ENCODE measurements around the gene DNAJB6. TPM values are rescaled to one million over a fixed set of nuclear protein-coding genes. Genes with fewer than 3 reads are reported as not detected.

Gene DNAJB6
- total RNA-seq, 4 donors from 2014 or later, result 63.5 to 125 (median 107) TPM

DNA sequence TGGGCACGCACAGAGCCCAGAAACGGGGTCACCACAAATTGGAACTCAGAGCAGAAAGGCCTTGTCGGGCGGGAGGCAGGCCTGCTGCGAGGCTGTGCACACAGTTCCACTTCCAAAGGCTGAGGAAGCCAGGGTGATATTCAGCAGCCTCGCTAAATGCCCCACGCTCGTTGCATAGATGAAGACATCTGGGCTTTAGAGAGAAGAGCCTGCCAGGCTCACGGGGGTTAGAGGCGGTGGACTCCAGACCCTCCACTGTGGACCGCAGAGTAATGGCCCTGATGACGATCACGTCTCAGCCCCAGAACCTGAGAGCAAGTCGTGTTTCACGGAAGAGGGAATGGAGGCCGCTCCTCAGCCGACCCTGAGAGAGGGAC is 104.2 kb downstream of the DNAJB6 start:
- Histone ChIP-seq H3K4me3 (no peak overlapping the region), H3K36me3 (no peaks in the 10 kb centered on the region), H3K9me3 (no peaks in the 10 kb centered on the region), H3K27ac (no peak overlapping the region), H3K27me3 (no peaks in the 10 kb centered on the region), H3K4me1 (no peaks in the 10 kb centered on the region)
- TF ChIP-seq POLR2A (IDR thresholded peaks at IDR 0.05), result no peak
- TF ChIP-seq, protein P1, sequence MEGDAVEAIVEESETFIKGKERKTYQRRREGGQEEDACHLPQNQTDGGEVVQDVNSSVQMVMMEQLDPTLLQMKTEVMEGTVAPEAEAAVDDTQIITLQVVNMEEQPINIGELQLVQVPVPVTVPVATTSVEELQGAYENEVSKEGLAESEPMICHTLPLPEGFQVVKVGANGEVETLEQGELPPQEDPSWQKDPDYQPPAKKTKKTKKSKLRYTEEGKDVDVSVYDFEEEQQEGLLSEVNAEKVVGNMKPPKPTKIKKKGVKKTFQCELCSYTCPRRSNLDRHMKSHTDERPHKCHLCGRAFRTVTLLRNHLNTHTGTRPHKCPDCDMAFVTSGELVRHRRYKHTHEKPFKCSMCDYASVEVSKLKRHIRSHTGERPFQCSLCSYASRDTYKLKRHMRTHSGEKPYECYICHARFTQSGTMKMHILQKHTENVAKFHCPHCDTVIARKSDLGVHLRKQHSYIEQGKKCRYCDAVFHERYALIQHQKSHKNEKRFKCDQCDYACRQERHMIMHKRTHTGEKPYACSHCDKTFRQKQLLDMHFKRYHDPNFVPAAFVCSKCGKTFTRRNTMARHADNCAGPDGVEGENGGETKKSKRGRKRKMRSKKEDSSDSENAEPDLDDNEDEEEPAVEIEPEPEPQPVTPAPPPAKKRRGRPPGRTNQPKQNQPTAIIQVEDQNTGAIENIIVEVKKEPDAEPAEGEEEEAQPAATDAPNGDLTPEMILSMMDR (IDR thresholded peaks at IDR 0.05), result no peak
- no peak for DNase-seq
- intact Hi-C loops (cut with DNase I; ENCODE audit: low total_unique reads), result no loop called here

DNA sequence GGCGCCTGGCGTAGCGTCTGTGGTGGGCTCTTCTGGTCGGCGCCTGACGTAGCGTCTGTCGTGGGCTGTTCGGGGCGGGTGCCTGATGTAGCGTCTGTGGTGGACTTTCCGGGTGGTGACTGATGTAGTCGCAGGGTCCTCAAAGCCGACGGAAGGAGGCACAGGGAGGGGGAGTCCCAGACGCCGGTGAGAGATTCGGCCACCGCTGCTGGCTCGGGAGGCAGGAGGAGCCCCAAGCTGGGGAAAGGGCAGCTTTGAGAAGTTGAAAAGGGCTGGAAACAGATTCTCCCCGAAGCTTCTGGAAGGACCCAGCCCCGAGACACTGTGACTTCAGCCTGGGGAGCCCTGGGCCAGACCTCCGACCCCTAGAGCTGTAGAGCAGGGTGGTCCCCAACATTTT is 105.7 kb downstream of the DNAJB6 start:
- no peaks in the 10 kb centered on the region for H3K27me3 ChIP-seq
- H3K27ac ChIP-seq, result no peak overlapping the region
- no peaks in the 10 kb centered on the region for H3K36me3 ChIP-seq
- H3K4me3 ChIP-seq, result no peak overlapping the region
- DNase-seq, result no peak
- H3K4me1 ChIP-seq, result no peaks in the 10 kb centered on the region
- TF ChIP-seq, protein P1 (IDR thresholded peaks at IDR 0.05), result no peak
- no peak for TF ChIP-seq POLR2A (IDR thresholded peaks at IDR 0.05)
- intact Hi-C loops (cut with DNase I; ENCODE audit: low total_unique reads), result no loop called here
- no peaks in the 10 kb centered on the region for H3K9me3 ChIP-seq

DNA sequence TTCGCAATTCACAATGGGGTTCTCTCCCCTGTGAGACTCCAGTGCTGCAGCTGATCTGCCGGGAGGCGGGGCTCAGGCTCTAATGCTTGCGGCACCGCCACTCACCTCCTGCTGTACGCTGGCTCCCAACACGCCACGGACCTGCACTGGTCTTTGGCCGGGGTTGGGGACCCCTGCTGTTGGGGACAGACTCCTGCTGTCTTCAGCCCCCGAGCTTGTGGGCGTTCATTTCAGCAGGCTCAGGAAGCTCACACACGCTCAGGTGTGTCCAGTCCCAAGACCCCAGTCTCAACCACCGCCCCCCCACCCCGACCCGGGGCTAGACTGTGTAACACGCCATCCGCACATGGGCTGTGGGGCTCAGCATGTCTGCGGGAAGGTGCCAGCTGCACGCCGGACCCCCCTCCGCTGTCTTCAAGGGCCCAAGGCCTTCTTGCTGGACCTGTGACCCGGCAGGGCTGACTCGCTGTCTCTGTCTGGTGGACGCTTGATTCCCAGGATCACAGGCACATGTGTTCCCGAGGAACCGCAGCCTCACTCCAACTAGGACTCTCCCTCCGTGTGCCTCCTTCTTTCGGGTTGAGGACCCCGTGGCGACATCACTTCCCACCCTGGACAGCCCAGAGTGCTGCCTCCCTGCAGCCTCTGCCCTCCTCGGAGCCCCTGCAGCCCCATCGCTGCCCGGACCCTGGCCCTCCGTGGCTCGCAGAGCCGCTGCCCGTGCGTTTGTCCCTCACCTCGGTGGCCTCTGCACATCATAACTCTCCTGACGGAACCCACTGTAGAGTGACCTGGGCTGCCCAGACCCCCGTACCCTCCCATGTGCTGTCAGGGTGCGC is 106.4 kb downstream of the DNAJB6 start:
- Histone ChIP-seq H3K36me3 (no peaks in the 10 kb centered on the region), H3K27ac (no peak overlapping the region), H3K27me3 (no peaks in the 10 kb centered on the region), H3K9me3 (no peaks in the 10 kb centered on the region), H3K4me3 (no peak overlapping the region), H3K4me1 (no peaks in the 10 kb centered on the region)
- TF ChIP-seq, protein P1 (IDR thresholded peaks at IDR 0.05), result no peak
- TF ChIP-seq POLR2A (IDR thresholded peaks at IDR 0.05), result no peak
- intact Hi-C loops (cut with DNase I; ENCODE audit: low total_unique reads), result no loop called here
- DNase-seq, result no peak

DNA sequence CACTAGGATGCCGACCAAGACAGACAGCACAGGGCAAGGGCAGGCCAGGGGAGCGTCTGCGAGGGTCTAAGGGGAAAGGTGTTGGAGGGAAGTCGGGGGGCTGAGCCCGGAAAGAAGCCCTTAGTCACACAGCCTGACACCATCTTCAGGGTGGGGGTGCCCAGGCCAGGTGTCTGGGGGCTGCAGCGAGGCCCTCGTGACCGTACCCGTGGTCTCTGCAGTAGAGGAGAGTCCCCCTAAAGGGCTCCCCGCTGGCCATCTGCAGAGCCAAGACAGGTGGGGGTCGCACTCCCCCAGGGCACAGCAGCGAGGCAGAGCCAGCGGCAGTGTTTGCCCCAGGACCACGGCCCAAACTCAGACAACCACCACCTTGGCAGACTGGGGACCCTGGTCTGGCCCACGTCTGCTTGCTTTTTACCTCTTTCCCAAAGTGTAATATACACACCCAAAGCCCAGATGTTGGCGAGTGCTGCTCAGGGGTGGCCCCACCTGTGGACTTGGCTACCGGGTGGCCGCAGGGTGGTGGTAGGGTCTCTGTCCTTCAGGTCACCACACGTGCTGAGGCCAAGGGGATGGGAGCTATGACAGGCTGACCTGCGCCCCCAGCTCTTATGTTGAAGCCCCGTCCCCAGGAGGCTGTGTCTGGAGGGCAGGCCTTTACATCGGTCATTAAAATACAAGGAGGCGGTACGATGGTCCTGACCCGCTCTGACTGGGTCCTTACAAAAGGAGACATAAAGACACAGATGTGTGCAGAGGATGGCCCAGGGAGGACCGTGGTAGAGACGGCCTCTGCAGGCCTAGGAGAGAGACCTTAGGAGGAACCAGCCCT is 107.4 kb downstream of the DNAJB6 start:
- no peak for DNase-seq

More for the DNA sequence above, 107.4 kb downstream of the DNAJB6 start:
- Histone ChIP-seq H3K9me3 (no peaks in the 10 kb centered on the region), H3K4me1 (no peaks in the 10 kb centered on the region), H3K4me3 (no peak overlapping the region), H3K27ac (no peak overlapping the region), H3K27me3 (no peaks in the 10 kb centered on the region), H3K36me3 (no peaks in the 10 kb centered on the region)
- intact Hi-C loops (cut with DNase I; ENCODE audit: low total_unique reads), result no loop called here
- TF ChIP-seq, protein P1 (IDR thresholded peaks at IDR 0.05), result no peak
- no peak for TF ChIP-seq POLR2A (IDR thresholded peaks at IDR 0.05)

Data from uterus (tissue), 4 donors.